Measurements from ENCODE around the gene ABRAXAS1.
"Not testable (repeated sequence)": the region's sequence is repeated elsewhere in the genome, so short reads cannot be mapped to it uniquely, and the experiment has no call there.

ABRAXAS1 gene

GRCh38 chr4:83484500-83485461 is at the start of gene ABRAXAS1:
Gene ABRAXAS1 (minus strand): TSS chr4:83485100. CDS start chr4:83485072, 28 bp downstream.
- DNase-seq (ENCODE audit: low read depth), result peak; percentile 90

GRCh38 chr4:83527671-83528070 is 42.8 kb upstream of the ABRAXAS1 start:
- no peak for DNase-seq (ENCODE audit: low read depth)

- no peak for DNase-seq (ENCODE audit: low read depth)
Observed at GRCh38 chr4:83522239-83522638, 37.3 kb upstream of the ABRAXAS1 start.

GRCh38 chr4:83516042-83516772 is 31.3 kb upstream of the ABRAXAS1 start:
- no peak for DNase-seq (ENCODE audit: low read depth)

GRCh38 chr4:83510442-83510841 is 25.5 kb upstream of the ABRAXAS1 start:
- no peak for DNase-seq (ENCODE audit: low read depth)

GRCh38 chr4:83509156-83509585 is 24.3 kb upstream of the ABRAXAS1 start:
- peak; percentile 15 for DNase-seq (ENCODE audit: low read depth)

GRCh38 chr4:83504996-83505395 is 20.1 kb upstream of the ABRAXAS1 start:
- DNase-seq (ENCODE audit: low read depth), result no peak

GRCh38 chr4:83504503-83504902 is 19.6 kb upstream of the ABRAXAS1 start:
- DNase-seq (ENCODE audit: low read depth), result no peak

GRCh38 chr4:83503974-83504373 is 19.1 kb upstream of the ABRAXAS1 start:
- DNase-seq (ENCODE audit: low read depth), result no peak

- DNase-seq (ENCODE audit: low read depth), result not testable (repeated sequence)
Observed at GRCh38 chr4:83501671-83502070, 16.8 kb upstream of the ABRAXAS1 start.

GRCh38 chr4:83498187-83498586 is 13.3 kb upstream of the ABRAXAS1 start:
- no peak for DNase-seq (ENCODE audit: low read depth)

GRCh38 chr4:83496085-83496917 is 11.4 kb upstream of the ABRAXAS1 start:
- not testable (repeated sequence) for DNase-seq (ENCODE audit: low read depth)

GRCh38 chr4:83490876-83491450 is 6.1 kb upstream of the ABRAXAS1 start:
- no peak for DNase-seq (ENCODE audit: low read depth)

- no peak for DNase-seq (ENCODE audit: low read depth)
Observed at GRCh38 chr4:83489711-83490326, 4.9 kb upstream of the ABRAXAS1 start.

GRCh38 chr4:83486457-83487129 is 1.7 kb upstream of the ABRAXAS1 start:
- DNase-seq (ENCODE audit: low read depth), result no peak

GRCh38 chr4:83473966-83474365 is 10.9 kb downstream of the ABRAXAS1 start:
- no peak for DNase-seq (ENCODE audit: low read depth)

- no peak for DNase-seq (ENCODE audit: low read depth)
Observed at GRCh38 chr4:83473423-83473822, 11.5 kb downstream of the ABRAXAS1 start.

- DNase-seq (ENCODE audit: low read depth), result no peak
Observed at GRCh38 chr4:83456184-83456501, 28.8 kb downstream of the ABRAXAS1 start.

GRCh38 chr4:83455281-83456183 is 29.4 kb downstream of the ABRAXAS1 start, which contains the start of the genes HELQ and MRPS18C:
Gene HELQ (minus strand): TSS chr4:83455823. CDS start chr4:83455693, 130 bp downstream.
Gene MRPS18C (plus strand): TSS chr4:83456058. CDS start chr4:83456078, 20 bp downstream.
- DNase-seq (ENCODE audit: low read depth), result peak; percentile 91
